Colonic mucosa (tissue), 4 donors: ENCODE results near the gene RBP3. TPM values are rescaled to one million over a fixed set of nuclear protein-coding genes. Genes with fewer than 3 reads are reported as not detected.

ENCODE experiments used
- DNase-seq: peaks from one replicate; pipeline ENCODE4 v3.0.0-alpha.2; 2020
- H3K27ac ChIP-seq: fragments of 200-600 bp; one replicate; pipeline ENCODE4 v1.8.0; 2021
- H3K27me3 ChIP-seq: fragments of 200-600 bp; one replicate; pipeline ENCODE4 v1.8.0; 2021
- H3K36me3 ChIP-seq: fragments of 200-600 bp; one replicate; pipeline ENCODE4 v1.8.0; 2021
- H3K4me1 ChIP-seq: fragments of 200-600 bp; one replicate; pipeline ENCODE4 v1.8.0; 2021; ENCODE audit warnings: mild to moderate bottlenecking
- H3K4me3 ChIP-seq: fragments of 200-600 bp; one replicate; pipeline ENCODE4 v1.8.0; 2021
- H3K9ac ChIP-seq, 2 donors: one replicate each; pipeline ENCODE4 v1.7.0; 2013; ENCODE audit warnings: control low read depth in 2 of 2, low read depth in 2 of 2, low read length in 2 of 2
- H3K9me3 ChIP-seq: fragments of 200-600 bp; one replicate; pipeline ENCODE4 v1.8.0; 2021
- CTCF ChIP-seq: fragments of 200-600 bp; IDR thresholded peaks from one replicate; pipeline ENCODE4 v1.8.0; 2022; ENCODE audit warnings: antibody characterized with exemption, mild to moderate bottlenecking
- intact Hi-C: fragments of 100-400 bp; cut with DNase I; formaldehyde crosslinking; loops from one replicate; pipeline ENCODE4 v1.14.1; 2022
- total RNA-seq, 2 donors: library from RNA; stranded (reverse); fragmentation: NEBNext Ultra II Directional in 1 of 2; extraction: Animal tissue kit (Norgen Biotek cat#: 25700) in 1 of 2; gene quantifications; one replicate each; pipeline ENCODE4 v1.2.1, GENCODE V29; 2021
- donor health status: healthy.
- donor health status: DM: no; HTN: no; CAD: no.
- donor health status: DM: no; HTN: no; CAD: no.

Gene RBP3
- total RNA-seq, 2 donors from 2014 or later, result not detected

- Histone ChIP-seq H3K27me3 (no peaks in the 10 kb centered on the region), H3K36me3 (no peaks in the 10 kb centered on the region), H3K9me3 (no peaks in the 10 kb centered on the region), H3K4me3 (no peak overlapping the region), H3K27ac (no peak overlapping the region), H3K4me1 (no peaks in the 10 kb centered on the region), H3K9ac (no peak overlapping the region)
- intact Hi-C loops, result no loop called here
- TF ChIP-seq CTCF, result no peak
- no peak for DNase-seq
Observed at GRCh38 chr10:47308775-47309174, 39.4 kb upstream of the RBP3 start.

- Histone ChIP-seq H3K4me1 (no peaks in the 10 kb centered on the region), H3K27me3 (no peaks in the 10 kb centered on the region), H3K9ac (no peak overlapping the region), H3K36me3 (no peaks in the 10 kb centered on the region), H3K4me3 (no peak overlapping the region), H3K9me3 (no peaks in the 10 kb centered on the region), H3K27ac (no peak overlapping the region)
- TF ChIP-seq CTCF, result no peak
- DNase-seq, result no peak
- intact Hi-C loops, result loop anchor here (5.0 kb wide), 1 partner anchor 287 kb away; no protein-coding TSS in a partner anchor
Observed at GRCh38 chr10:47309408-47310089, 38.6 kb upstream of the RBP3 start.

GRCh38 chr10:47310090-47310505, 38.1 kb upstream of the RBP3 start:
- no peak overlapping the region for H3K4me3 ChIP-seq
- no peaks in the 10 kb centered on the region for H3K36me3 ChIP-seq
- no peaks in the 10 kb centered on the region for H3K27me3 ChIP-seq
- intact Hi-C loops, result loop anchor here (5.0 kb wide), 1 partner anchor 288 kb away; no protein-coding TSS in a partner anchor
- H3K9ac ChIP-seq, result no peak overlapping the region
- no peak for TF ChIP-seq CTCF
- H3K9me3 ChIP-seq, result no peaks in the 10 kb centered on the region
- H3K27ac ChIP-seq, result no peak overlapping the region
- no peaks in the 10 kb centered on the region for H3K4me1 ChIP-seq
- no peak for DNase-seq

- intact Hi-C loops, result loop anchor here (5.0 kb wide), 1 partner anchor 289 kb away; no protein-coding TSS in a partner anchor
Observed at GRCh38 chr10:47311193-47311931, 36.8 kb upstream of the RBP3 start.

More at GRCh38 chr10:47311193-47311931, 36.8 kb upstream of the RBP3 start:
- DNase-seq, result peak; percentile 85
- TF ChIP-seq CTCF, result no peak
- H3K9ac ChIP-seq, result no peak overlapping the region
- H3K4me3 ChIP-seq, result no peak overlapping the region
- H3K4me1 ChIP-seq, result no peaks in the 10 kb centered on the region
- no peak overlapping the region for H3K27ac ChIP-seq
- H3K9me3 ChIP-seq, result no peaks in the 10 kb centered on the region
- no peaks in the 10 kb centered on the region for H3K27me3 ChIP-seq
- no peaks in the 10 kb centered on the region for H3K36me3 ChIP-seq
